Liver (tissue), 9 donors: Measurements from ENCODE around the gene NDOR1. TPM values are rescaled to one million over a fixed set of nuclear protein-coding genes. Genes with fewer than 3 reads are reported as not detected.

ENCODE experiments used
- DNase-seq: peaks from one replicate; pipeline ENCODE4 v3.0.0-alpha.2; 2017; ENCODE audit warnings: low spot score
- H3K27ac ChIP-seq, 2 donors: one replicate each; pipeline ENCODE4 v1.7.0; 2013; ENCODE audit warnings: inconsistent platforms in 2 of 2, low read length in 2 of 2, control low read depth in 1 of 2, low read depth in 1 of 2, mild to moderate bottlenecking in 1 of 2
- H3K27me3 ChIP-seq, 4 donors: one replicate each; pipeline versions ENCODE4 v1.6.1 to v1.7.0; 2013; ENCODE audit warnings: low read length in 3 of 4, inconsistent platforms in 1 of 4, mild to moderate bottlenecking in 1 of 4, moderate library complexity in 1 of 4; ENCODE audit not compliant: control insufficient read depth in 4 of 4, insufficient read depth in 4 of 4
- H3K36me3 ChIP-seq, 4 donors: one replicate each; pipeline versions ENCODE4 v1.6.1 to v1.7.0; 2013; ENCODE audit warnings: low read length in 3 of 4, mild to moderate bottlenecking in 3 of 4, low read depth in 1 of 4, moderate library complexity in 1 of 4; ENCODE audit not compliant: control insufficient read depth in 4 of 4, insufficient read depth in 3 of 4
- H3K4me1 ChIP-seq, 4 donors: one replicate each; pipeline versions ENCODE4 v1.6.1 to v1.7.0; 2013; ENCODE audit warnings: low read length in 3 of 4, mild to moderate bottlenecking in 3 of 4, moderate library complexity in 1 of 4; ENCODE audit not compliant: control insufficient read depth in 4 of 4, insufficient read depth in 4 of 4
- H3K4me3 ChIP-seq, 3 donors: one replicate each; pipeline versions ENCODE4 v1.6.1 to v1.7.0; 2013; ENCODE audit warnings: low read length in 3 of 3, control low read depth in 1 of 3, low read depth in 1 of 3, mild to moderate bottlenecking in 1 of 3
- H3K9ac ChIP-seq, 2 donors: one replicate each; pipeline ENCODE4 v1.7.0; 2013; ENCODE audit warnings: low read length in 2 of 2, mild to moderate bottlenecking in 2 of 2, moderate library complexity in 2 of 2, control low read depth in 1 of 2, low read depth in 1 of 2
- H3K9me3 ChIP-seq, 4 donors: one replicate each; pipeline versions ENCODE4 v1.6.1 to v1.7.0; 2013; ENCODE audit warnings: low read length in 3 of 4; ENCODE audit not compliant: control insufficient read depth in 4 of 4
- CTCF ChIP-seq: fragments of 150-350 bp; IDR thresholded peaks from 2 replicates; pipeline ENCODE4 v1.5.1; 2017; ENCODE audit warnings: improper control_type of control experiment, low read depth, low read length; ENCODE audit not compliant: missing input control
- EGR1 ChIP-seq, 2 donors: IDR thresholded peaks; 2 replicates each; pipeline ENCODE4 v1.6.1; 2016 to 2018; ENCODE audit warnings: antibody characterized with exemption in 2 of 2, low read depth in 2 of 2
- FOXA1 ChIP-seq: IDR thresholded peaks from 2 replicates; pipeline ENCODE4 v1.6.1; 2016; ENCODE audit warnings: antibody characterized with exemption
- FOXA2 ChIP-seq: IDR thresholded peaks from 2 replicates; pipeline ENCODE4 v1.6.1; 2016; ENCODE audit warnings: antibody characterized with exemption
- GABPA ChIP-seq, 2 donors: IDR thresholded peaks in 1 of 2; conservative IDR thresholded peaks in 1 of 2; 2 replicates each; pipeline ENCODE4 v1.6.1; 2016; ENCODE audit warnings: antibody characterized with exemption in 2 of 2, mild to moderate bottlenecking in 1 of 2, moderate library complexity in 1 of 2
- HNF4A ChIP-seq, 2 donors: conservative IDR thresholded peaks; 2 replicates each; pipeline ENCODE4 v1.6.1; 2016; ENCODE audit warnings: antibody characterized with exemption in 2 of 2, mild to moderate bottlenecking in 2 of 2
- HNF4G ChIP-seq: IDR thresholded peaks from 2 replicates; pipeline ENCODE4 v1.6.1; 2016; ENCODE audit warnings: antibody characterized with exemption
- JUND ChIP-seq, 2 donors: IDR thresholded peaks; 2 replicates each; pipeline ENCODE4 v1.6.1; 2016; ENCODE audit warnings: antibody characterized with exemption in 2 of 2
- MAX ChIP-seq: IDR thresholded peaks from 2 replicates; pipeline ENCODE4 v1.6.1; 2016; ENCODE audit warnings: antibody characterized with exemption
- NR2F2 ChIP-seq: IDR thresholded peaks from 2 replicates; pipeline ENCODE4 v1.6.1; 2016; ENCODE audit warnings: antibody characterized with exemption
- RAD21 ChIP-seq, 2 donors: IDR thresholded peaks; 2 replicates each; pipeline ENCODE4 v1.6.1; 2016; ENCODE audit warnings: antibody characterized with exemption in 2 of 2, mild to moderate bottlenecking in 2 of 2
- REST ChIP-seq: IDR thresholded peaks from 2 replicates; pipeline ENCODE4 v1.6.1; 2016; ENCODE audit warnings: antibody characterized with exemption, mild to moderate bottlenecking
- RXRA ChIP-seq, 2 donors: IDR thresholded peaks; 2 replicates each; pipeline ENCODE4 v1.6.1; 2017 to 2018; ENCODE audit warnings: antibody characterized with exemption in 2 of 2, mild to moderate bottlenecking in 1 of 2
- SP1 ChIP-seq: IDR thresholded peaks from 2 replicates; pipeline ENCODE4 v1.6.1; 2018; ENCODE audit warnings: antibody characterized with exemption, mild to moderate bottlenecking
- TAF1 ChIP-seq: conservative IDR thresholded peaks from 2 replicates; pipeline ENCODE4 v1.6.1; 2016; ENCODE audit warnings: antibody characterized with exemption, mild to moderate bottlenecking
- YY1 ChIP-seq: IDR thresholded peaks from 2 replicates; pipeline ENCODE4 v1.6.1; 2016; ENCODE audit warnings: antibody characterized with exemption, mild to moderate bottlenecking
- ZBTB33 ChIP-seq: IDR thresholded peaks from 2 replicates; pipeline ENCODE4 v1.6.1; 2016; ENCODE audit warnings: antibody characterized with exemption
- WGBS: extraction: QIAGEN DNeasy Blood & Tissue Kit; methylation state at CpG from one replicate; pipeline ENCODE4 v1.1.7; 2013; 5-methylcytosine and 5-hydroxymethylcytosine counted together
- polyA plus RNA-seq, 2 donors: library from polyadenylated mRNA; stranded (reverse) in 1 of 2; unstranded in 1 of 2; fragments of 200-250 nt in 1 of 2; fragments of >200 nt in 1 of 2; fragmentation: Nextera tagmentation in 1 of 2; extraction: Ambion mirVana in 1 of 2; gene quantifications; one replicate each; pipeline versions ENCODE4 v1.2.1 to v1.2.3, GENCODE V29; 2013 to 2015
- total RNA-seq, 2 donors: library from RNA; depleted of rRNA; stranded (reverse); fragments of >200 nt; gene quantifications; one replicate each; pipeline ENCODE4 v1.2.3, GENCODE V29; 2014
- TF ChIP-seq, protein P1 (sequence below): IDR thresholded peaks from 2 replicates; pipeline ENCODE4 v1.6.1; 2016; ENCODE audit warnings: antibody characterized with exemption
- donor health status: healthy.
- donor health status: healthy.
- donor health status: healthy.
- donor health status: healthy.
- donor health status: healthy.

Gene NDOR1
- total and polyA plus RNA-seq, 4 donors, result 2.5 to 4.7 (median 3.2) TPM

GRCh38 chr9:137254624-137255447 is 49.3 kb downstream of the NDOR1 start, which contains the start of gene NELFB:
TSS of gene NELFB (plus strand) at chr9:137255327.
- TF ChIP-seq RAD21 (IDR thresholded peaks at IDR 0.05) (no peak), TAF1 (no peak), FOXA1 (no peak), CTCF (no peak), ZBTB33 (no peak), HNF4A (conservative IDR thresholded peaks at IDR 0.05) (peak; percentile 49 to 67), NR2F2 (no peak), HNF4G (no peak), SP1 (no peak), YY1 (peak; percentile 39), JUND (IDR thresholded peaks at IDR 0.05) (no peak), REST (no peak), MAX (no peak), FOXA2 (no peak), RXRA (IDR thresholded peaks at IDR 0.05) (no peak), EGR1 (IDR thresholded peaks at IDR 0.05; ENCODE audit: low read depth in 2 of 2) (no peak), GABPA (IDR thresholded peaks at IDR 0.05 in 1 of 2, conservative IDR thresholded peaks at IDR 0.05 in 1 of 2) (peak in 1 of 2 donors; percentile 72)
- TF ChIP-seq, protein P1, sequence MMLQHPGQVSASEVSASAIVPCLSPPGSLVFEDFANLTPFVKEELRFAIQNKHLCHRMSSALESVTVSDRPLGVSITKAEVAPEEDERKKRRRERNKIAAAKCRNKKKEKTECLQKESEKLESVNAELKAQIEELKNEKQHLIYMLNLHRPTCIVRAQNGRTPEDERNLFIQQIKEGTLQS, result no peak
- Histone ChIP-seq H3K4me1 (peaks cover 10 to 34% (median 21%) of the 10 kb centered on the region in 4 donors), H3K27ac (peak within 1 kb of the TSS; percentile 64 to 77), H3K36me3 (peaks cover 3 to 7% (median 6%) of the 10 kb centered on the region in 4 donors), H3K9me3 (no peaks in the 10 kb centered on the region), H3K9ac (peak within 1 kb of the TSS; percentile 66 to 83), H3K27me3 (no peaks in the 10 kb centered on the region), H3K4me3 (peak within 1 kb of the TSS; percentile 83 to 98 (median 92))
- DNase-seq, result peak; percentile 99
- under 1% methylated on average over 105 of the region's 105 CpGs for WGBS
